HG03575 (cell line): Measurements from ENCODE around the gene WAPL.
A peak's percentile ranks its signal among the peaks of the same experiment; 100 is the strongest.
"Not testable (repeated sequence)": the region's sequence is repeated elsewhere in the genome, so short reads cannot be mapped to it uniquely, and the experiment has no call there.

Experiments used
- ATAC-seq: cut with Tn5 transposase; IDR thresholded peaks from one replicate; pipeline ENCODE4 v1.9.1; 2021; ENCODE audit not compliant: unreplicated experiment, insufficient number of reproducible peaks, low FRiP score; ENCODE audit errors: extremely low read depth

Gene WAPL

DNA sequence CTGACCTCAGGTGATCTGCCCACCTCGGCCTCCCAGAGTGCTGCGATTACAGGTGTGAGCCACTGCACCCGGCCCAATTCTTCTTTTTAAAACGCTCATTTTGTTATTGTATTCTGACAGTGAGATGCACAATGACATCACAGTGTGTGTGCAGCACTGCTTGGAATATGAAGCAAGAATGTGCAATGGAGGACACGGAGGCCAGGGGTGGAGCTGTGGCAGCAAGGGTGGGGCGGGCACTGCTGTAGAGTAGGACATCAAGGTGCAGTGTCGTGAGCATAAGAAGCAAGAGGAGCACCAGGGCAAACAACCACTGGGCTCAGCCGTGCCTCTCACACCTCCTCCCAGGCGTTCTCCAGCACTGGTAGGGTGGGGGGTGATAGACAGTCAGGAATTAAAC, 128.2 kb downstream of the WAPL start:
- ATAC-seq = no peak

DNA sequence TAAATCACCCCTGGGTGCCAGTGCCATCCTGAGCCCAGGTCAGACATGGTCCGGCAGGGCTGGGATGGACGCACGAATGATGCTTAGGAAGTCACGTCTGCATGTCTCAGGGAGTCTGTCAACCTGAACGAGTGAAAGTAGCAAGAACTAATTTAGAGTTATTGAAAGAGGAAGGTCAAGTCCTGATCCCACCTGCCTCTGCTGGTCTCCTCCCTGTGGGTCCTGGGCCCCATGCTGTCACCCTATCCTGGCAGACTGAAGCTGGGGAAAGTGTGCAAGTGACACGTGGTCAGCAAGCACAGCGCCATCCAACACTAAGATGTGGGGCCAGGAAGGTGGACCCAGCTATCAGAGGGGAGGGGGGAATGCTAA, 128.9 kb downstream of the WAPL start:
- peak; percentile 63 for ATAC-seq

DNA sequence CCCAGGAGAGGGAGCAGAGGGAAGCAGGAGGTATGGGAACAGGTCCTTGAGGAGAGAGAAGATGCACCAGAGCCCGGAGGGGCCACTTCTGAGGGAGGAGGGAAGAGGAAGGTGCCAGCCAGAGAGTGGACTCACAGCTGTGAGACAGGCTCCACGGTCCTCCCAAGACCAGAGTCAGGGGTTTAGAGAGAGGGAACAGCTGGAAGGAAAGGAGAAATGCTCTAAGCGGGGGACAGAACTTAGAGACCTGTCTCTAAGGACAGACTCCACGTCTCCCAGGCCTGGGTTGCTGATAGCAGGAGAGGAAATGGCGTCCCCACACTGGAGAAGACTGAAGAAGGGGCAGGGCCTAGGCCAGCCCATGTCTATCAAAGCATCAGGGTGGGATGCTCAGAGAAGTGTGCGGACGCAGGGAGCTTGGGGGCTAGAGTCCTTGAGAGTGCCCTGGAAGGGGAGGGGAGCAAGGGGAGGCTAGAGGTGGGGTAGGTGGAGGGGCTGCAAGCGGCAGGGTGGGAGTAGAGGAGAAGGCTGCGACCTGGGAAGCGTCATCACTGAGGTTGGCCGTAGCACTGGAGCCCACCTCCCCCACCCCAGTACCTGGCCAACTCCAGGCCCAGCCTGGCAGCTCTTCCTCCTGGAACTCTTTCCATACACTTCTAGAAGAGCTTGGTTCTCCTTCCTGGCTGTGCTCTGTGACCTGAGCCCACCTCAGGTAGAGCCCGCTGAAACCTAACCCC, 129.4 kb downstream of the WAPL start:
- ATAC-seq = no peak

DNA sequence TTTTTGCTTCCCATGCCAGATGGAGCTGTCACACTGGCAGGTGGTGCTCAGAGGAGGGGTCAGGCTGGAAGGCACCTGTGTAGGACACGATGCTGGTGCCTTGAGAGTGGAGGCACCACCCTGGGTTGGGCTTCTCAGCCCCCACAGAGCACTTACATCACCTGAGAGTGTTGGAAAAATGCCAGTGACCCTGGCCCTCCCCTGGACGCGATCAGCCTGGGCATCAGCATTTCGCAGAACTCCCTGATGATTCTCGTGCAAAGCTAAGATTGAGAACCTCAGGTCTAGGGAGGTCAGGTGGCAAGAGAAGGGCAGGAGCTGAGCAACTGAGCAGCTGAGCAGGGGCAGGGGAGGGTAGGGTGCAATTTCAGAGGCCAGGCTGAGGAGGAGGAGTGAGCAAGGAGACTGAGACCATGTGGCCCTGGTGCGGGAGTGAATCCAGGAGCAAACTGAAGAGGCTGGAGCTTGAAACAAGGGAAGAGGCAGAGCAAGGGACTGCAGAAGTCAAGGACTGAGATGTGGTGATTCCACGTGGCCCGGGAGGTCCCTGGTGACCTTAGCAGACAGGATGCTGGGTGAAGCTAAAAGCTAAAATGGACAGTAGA, 130.3 kb downstream of the WAPL start:
- ATAC-seq = no peak

DNA sequence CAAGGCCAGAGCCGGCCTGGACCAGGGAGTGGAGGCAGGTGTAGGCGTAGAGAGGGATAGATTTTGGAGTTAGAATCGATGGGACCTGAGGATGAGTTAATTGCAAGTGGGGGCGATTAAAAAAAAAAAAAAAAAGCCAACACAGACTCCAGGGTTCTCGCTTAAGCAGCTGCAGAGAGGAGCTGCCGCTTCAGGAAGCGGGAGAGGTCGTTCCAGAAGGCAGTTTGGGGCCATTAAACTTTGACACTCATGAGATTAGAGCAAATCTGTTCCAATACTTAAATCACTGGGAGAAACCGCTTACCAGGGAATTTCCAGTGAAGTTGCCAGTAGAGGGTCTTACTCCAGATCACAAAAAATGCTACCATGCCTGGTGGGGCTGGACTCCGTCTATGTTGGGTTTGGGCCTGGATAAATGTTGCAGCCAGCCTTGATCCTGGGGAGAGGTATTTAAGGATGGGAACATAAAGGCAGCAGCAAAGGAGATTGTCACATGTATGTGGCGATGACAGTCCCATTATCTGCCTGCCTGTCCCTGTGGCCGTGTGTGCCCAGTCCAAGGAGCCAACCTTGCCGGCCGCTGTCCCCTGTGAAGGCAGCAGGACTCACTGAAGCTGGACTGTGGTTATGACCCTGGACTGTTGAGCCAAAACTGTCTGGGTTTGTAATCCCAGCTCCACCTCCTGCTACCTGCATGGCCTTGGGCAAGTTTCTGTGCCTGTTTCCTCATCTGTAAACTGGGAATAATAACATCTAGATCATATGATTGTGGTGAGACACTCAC, 131.1 kb downstream of the WAPL start:
- no peak for ATAC-seq

DNA sequence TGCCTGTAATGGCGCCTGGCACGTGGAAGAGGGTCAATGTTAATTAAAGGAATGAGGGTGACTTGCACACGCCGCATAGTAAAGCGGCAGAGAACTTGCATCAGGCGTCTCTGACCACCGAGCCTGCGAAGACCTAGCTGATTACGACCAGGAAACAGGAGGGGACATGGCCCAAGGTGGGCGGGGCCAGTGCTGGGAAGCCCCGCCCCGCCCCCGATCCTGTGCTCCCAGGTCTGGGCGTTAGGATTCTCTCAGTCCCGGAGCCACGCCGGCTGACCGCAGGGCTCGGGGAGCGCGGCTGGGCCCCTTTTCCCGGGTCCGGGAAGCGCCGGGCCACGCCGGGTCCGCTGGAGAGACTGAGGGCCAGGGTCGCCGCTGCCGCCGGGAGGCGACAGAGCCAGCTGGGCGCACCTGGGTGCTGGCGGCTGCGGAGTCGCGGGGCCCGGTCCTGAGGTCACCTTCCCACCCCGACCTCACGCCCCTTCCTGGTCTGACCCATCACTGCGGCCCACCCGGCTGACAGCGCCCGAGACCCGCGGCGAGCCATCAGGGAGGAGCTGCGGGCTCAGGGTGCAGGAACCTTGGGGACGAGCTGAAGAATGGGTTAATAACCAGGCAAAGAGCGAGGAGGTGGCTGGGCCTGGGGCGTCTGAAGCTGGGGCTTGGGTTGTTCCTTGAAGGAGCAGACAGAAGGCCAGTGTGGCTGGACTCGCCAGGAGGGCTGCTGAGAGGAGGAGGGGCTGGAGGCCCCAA, 132.0 kb downstream of the WAPL start:
- ATAC-seq = peak; percentile 38

DNA sequence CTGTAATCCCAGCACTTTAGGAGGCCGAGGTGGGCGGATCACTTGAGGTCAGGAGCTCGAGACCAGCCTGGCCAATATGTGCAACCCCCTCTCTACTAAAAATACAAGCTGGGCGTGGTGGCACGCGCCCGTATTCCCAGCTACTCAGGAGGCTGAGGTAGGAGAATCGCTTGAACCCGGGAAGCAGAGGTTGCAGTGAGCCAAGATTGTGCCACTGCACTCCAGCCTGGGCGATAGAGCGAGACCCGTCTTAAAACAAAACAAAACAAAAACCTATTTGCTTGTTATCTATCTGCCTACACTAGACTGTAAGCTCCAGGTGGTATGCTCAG, 132.5 kb downstream of the WAPL start:
- ATAC-seq = not testable (repeated sequence)

DNA sequence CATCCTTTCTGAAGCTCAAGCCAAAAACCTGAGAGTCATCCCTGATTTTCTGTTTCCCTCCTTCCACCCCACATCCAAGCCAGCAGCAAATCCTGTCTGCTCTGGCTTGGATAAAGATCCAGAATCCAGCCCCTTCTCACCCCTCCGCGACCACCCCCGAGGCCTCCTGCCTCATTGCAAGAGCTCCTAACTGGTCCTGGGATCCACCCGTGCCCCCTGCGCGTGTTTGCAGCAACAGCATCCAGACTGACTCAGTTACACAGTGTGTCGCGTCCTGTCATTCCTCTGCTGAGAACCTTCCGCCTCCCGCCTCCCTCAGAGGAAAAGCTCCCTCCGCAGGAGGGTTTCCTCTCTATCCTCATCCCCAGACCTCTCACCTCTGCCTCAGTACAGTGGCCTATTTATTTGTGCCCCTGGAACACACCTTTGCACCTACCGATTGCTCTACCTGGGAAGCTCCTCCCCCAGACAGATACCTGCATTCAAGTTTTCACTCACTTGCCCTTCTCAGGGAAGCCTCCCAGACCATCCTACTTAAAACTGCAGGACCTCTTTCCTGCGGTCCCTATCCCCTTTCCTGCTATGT, 133.4 kb downstream of the WAPL start:
- ATAC-seq = no peak

DNA sequence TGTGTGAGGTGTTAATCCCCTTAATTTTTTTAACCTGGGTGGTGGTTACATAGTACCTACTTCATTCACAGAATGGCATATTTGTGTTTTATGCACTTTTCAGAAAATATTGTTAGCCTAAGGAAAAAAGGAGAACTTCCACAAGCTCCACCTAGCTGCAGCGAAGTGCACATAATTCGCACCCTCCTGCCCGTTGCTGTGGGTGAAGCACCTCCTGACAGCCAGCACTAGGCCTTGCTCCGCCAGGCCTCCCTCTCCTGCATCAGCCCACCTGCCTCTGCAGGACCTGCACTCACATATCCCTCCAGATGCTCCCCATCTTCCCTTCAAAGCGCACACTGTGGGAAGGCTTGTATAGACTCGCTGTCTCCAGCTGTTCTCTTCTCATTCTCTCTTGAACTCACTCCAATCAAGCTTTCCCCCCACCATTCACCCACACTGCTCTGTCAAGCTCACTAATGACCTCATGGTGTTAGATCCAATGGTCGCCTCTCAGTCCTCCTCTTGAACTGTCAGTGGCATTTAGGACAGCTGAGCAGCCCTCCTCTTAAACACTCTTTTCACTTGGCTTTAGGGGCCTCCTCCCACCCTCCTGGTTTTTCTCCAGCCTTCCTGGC, 134.3 kb downstream of the WAPL start:
- ATAC-seq = no peak

DNA sequence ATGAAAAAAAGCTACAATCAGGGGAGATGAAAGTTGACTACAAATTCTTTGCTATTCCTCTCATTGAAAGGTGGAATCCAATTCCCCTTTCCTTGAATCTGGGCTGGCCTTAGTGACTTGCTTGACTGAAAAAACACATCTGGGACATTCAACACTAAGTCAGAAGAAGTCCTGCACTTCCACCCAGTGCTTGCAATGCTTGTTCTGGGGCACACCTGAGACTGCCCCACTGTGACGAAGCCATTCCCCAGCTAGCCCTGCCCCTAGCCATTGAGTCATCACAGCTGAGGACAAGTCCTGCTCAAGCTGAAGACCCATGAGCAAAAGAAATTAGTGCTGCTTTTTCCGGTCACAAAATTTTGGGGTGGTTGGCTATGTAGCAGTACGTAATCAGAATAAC, 135.8 kb downstream of the WAPL start:
- ATAC-seq = no peak
